ENCODE measurements around the gene DNAJB1. TPM values are rescaled to one million over a fixed set of nuclear protein-coding genes. Genes with fewer than 3 reads are reported as not detected.

The DNAJB1 gene
- total and polyA plus RNA-seq, 2 of the 13 experiments (the other 11 are each of a cell fraction or from before 2014, with no cell fraction given) = 87.5 to 97.3 TPM

DNA sequence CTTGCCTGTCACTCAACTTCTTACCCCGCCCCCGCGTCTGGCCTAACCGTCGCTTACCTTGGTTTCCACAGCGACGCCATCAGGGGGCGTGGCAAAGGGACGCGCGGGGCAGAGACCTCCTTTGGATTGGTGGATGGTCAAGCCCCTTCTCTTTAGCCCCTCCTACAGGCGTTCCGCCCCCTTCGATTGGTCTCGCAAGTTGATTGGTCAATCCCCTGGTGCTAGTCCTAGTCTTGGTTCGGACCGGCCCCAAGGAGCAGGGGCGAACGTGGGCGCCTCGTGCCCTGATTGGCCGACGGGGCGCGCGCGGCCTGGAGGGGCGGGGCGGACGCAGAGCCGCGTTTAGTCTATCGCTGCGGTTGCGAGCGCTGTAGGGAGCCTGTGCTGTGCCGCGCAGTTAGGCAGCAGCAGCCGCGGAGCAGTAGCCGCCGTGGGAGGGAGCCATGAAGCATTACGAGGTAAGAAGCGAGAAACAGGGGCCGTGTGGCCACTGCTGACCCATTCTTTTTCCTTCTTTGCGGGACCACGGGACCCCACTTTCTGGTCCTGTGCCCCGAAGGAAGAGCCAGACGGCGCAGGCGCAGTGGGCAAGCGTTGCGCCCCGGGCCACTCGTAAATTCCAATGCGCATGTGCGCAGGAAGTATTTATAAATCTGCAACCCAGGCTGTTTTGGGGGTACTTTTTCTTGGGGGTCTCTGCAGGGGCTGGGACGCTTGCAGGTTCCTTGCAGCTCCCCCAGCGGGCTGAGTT is 11.2 kb upstream of the DNAJB1 start, which contains the start of gene TECR (continued):
- TF ChIP-seq, protein P1, sequence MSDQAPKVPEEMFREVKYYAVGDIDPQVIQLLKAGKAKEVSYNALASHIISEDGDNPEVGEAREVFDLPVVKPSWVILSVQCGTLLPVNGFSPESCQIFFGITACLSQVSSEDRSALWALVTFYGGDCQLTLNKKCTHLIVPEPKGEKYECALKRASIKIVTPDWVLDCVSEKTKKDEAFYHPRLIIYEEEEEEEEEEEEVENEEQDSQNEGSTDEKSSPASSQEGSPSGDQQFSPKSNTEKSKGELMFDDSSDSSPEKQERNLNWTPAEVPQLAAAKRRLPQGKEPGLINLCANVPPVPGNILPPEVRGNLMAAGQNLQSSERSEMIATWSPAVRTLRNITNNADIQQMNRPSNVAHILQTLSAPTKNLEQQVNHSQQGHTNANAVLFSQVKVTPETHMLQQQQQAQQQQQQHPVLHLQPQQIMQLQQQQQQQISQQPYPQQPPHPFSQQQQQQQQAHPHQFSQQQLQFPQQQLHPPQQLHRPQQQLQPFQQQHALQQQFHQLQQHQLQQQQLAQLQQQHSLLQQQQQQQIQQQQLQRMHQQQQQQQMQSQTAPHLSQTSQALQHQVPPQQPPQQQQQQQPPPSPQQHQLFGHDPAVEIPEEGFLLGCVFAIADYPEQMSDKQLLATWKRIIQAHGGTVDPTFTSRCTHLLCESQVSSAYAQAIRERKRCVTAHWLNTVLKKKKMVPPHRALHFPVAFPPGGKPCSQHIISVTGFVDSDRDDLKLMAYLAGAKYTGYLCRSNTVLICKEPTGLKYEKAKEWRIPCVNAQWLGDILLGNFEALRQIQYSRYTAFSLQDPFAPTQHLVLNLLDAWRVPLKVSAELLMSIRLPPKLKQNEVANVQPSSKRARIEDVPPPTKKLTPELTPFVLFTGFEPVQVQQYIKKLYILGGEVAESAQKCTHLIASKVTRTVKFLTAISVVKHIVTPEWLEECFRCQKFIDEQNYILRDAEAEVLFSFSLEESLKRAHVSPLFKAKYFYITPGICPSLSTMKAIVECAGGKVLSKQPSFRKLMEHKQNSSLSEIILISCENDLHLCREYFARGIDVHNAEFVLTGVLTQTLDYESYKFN (CRISPR knock-in tag; conservative IDR thresholded peaks at IDR 0.05) = peak; percentile 38
- TF ChIP-seq ZNF570 (CRISPR knock-in tag; IDR thresholded peaks at IDR 0.05; ENCODE audit: borderline replicate concordance) = no peak
- TF ChIP-seq CAMTA2 (CRISPR knock-in tag; IDR thresholded peaks at IDR 0.05; ENCODE audit: borderline replicate concordance) = peak; percentile 84; the same call in 1 of the 2 replicates
- TF ChIP-seq, protein P2, sequence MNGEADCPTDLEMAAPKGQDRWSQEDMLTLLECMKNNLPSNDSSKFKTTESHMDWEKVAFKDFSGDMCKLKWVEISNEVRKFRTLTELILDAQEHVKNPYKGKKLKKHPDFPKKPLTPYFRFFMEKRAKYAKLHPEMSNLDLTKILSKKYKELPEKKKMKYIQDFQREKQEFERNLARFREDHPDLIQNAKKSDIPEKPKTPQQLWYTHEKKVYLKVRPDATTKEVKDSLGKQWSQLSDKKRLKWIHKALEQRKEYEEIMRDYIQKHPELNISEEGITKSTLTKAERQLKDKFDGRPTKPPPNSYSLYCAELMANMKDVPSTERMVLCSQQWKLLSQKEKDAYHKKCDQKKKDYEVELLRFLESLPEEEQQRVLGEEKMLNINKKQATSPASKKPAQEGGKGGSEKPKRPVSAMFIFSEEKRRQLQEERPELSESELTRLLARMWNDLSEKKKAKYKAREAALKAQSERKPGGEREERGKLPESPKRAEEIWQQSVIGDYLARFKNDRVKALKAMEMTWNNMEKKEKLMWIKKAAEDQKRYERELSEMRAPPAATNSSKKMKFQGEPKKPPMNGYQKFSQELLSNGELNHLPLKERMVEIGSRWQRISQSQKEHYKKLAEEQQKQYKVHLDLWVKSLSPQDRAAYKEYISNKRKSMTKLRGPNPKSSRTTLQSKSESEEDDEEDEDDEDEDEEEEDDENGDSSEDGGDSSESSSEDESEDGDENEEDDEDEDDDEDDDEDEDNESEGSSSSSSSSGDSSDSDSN (CRISPR knock-in tag; IDR thresholded peaks at IDR 0.05) = peak; percentile 55; the same call in 1 of the 2 replicates
- TF ChIP-seq KDM5B (CRISPR knock-in tag; IDR thresholded peaks at IDR 0.05; ENCODE audit: borderline replicate concordance) = peak; percentile 82; the same call in 1 of the 2 replicates
- TF ChIP-seq PCBP2 (optimal IDR thresholded peaks at IDR 0.05; ENCODE audit: low read depth, low read length, poor library complexity, severe bottlenecking) = no peak
- TF ChIP-seq, protein P3, sequence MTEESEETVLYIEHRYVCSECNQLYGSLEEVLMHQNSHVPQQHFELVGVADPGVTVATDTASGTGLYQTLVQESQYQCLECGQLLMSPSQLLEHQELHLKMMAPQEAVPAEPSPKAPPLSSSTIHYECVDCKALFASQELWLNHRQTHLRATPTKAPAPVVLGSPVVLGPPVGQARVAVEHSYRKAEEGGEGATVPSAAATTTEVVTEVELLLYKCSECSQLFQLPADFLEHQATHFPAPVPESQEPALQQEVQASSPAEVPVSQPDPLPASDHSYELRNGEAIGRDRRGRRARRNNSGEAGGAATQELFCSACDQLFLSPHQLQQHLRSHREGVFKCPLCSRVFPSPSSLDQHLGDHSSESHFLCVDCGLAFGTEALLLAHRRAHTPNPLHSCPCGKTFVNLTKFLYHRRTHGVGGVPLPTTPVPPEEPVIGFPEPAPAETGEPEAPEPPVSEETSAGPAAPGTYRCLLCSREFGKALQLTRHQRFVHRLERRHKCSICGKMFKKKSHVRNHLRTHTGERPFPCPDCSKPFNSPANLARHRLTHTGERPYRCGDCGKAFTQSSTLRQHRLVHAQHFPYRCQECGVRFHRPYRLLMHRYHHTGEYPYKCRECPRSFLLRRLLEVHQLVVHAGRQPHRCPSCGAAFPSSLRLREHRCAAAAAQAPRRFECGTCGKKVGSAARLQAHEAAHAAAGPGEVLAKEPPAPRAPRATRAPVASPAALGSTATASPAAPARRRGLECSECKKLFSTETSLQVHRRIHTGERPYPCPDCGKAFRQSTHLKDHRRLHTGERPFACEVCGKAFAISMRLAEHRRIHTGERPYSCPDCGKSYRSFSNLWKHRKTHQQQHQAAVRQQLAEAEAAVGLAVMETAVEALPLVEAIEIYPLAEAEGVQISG (CRISPR knock-in tag; IDR thresholded peaks at IDR 0.05) = peak; percentile 71
- TF ChIP-seq, protein P4, sequence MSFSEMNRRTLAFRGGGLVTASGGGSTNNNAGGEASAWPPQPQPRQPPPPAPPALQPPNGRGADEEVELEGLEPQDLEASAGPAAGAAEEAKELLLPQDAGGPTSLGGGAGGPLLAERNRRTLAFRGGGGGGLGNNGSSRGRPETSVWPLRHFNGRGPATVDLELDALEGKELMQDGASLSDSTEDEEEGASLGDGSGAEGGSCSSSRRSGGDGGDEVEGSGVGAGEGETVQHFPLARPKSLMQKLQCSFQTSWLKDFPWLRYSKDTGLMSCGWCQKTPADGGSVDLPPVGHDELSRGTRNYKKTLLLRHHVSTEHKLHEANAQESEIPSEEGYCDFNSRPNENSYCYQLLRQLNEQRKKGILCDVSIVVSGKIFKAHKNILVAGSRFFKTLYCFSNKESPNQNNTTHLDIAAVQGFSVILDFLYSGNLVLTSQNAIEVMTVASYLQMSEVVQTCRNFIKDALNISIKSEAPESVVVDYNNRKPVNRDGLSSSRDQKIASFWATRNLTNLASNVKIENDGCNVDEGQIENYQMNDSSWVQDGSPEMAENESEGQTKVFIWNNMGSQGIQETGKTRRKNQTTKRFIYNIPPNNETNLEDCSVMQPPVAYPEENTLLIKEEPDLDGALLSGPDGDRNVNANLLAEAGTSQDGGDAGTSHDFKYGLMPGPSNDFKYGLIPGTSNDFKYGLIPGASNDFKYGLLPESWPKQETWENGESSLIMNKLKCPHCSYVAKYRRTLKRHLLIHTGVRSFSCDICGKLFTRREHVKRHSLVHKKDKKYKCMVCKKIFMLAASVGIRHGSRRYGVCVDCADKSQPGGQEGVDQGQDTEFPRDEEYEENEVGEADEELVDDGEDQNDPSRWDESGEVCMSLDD (CRISPR knock-in tag; IDR thresholded peaks at IDR 0.05; ENCODE audit: borderline replicate concordance) = peak; percentile 42; the same call in 1 of the 2 replicates
- TF ChIP-seq, protein P5, sequence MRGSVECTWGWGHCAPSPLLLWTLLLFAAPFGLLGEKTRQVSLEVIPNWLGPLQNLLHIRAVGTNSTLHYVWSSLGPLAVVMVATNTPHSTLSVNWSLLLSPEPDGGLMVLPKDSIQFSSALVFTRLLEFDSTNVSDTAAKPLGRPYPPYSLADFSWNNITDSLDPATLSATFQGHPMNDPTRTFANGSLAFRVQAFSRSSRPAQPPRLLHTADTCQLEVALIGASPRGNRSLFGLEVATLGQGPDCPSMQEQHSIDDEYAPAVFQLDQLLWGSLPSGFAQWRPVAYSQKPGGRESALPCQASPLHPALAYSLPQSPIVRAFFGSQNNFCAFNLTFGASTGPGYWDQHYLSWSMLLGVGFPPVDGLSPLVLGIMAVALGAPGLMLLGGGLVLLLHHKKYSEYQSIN (CRISPR knock-in tag; IDR thresholded peaks at IDR 0.05; ENCODE audit: borderline replicate concordance) = no peak
- peak; percentile 95 for TF ChIP-seq POLR2G (IDR thresholded peaks at IDR 0.05; ENCODE audit: low read depth, low read length)
- no peak for TF ChIP-seq ZNF24 (IDR thresholded peaks at IDR 0.05)
- TF ChIP-seq KMT2B (CRISPR knock-in tag; IDR thresholded peaks at IDR 0.05) = peak; percentile 56; the same call in 1 of the 2 replicates
- TF ChIP-seq KMT2A (CRISPR knock-in tag; IDR thresholded peaks at IDR 0.05) = peak; percentile 70
- no peak for TF ChIP-seq ZNF746 (CRISPR knock-in tag; IDR thresholded peaks at IDR 0.05)
- TF ChIP-seq ZFP62 (CRISPR knock-in tag; IDR thresholded peaks at IDR 0.05) = no peak
